ENCODE results near the gene RUNDC1. TPM values are rescaled to one million over a fixed set of nuclear protein-coding genes. Genes with fewer than 3 reads are reported as not detected.
"Not testable (repeated sequence)": the region's sequence is repeated elsewhere in the genome, so short reads cannot be mapped to it uniquely, and the experiment has no call there.

Gene RUNDC1
- total RNA-seq, result 13.3 TPM

GRCh38 chr17:42980274-42980765 lies at the start of gene RUNDC1:
TSS of gene RUNDC1 (plus strand) at chr17:42980565. CDS start at chr17:42980577, 12 bp downstream.
- peak; percentile 79 for DNase-seq

- no peak for DNase-seq
Measured at GRCh38 chr17:42937712-42938596, 42.4 kb upstream of the RUNDC1 start.

- DNase-seq, result no peak
Measured at GRCh38 chr17:42944211-42944610, 36.2 kb upstream of the RUNDC1 start.

DNA sequence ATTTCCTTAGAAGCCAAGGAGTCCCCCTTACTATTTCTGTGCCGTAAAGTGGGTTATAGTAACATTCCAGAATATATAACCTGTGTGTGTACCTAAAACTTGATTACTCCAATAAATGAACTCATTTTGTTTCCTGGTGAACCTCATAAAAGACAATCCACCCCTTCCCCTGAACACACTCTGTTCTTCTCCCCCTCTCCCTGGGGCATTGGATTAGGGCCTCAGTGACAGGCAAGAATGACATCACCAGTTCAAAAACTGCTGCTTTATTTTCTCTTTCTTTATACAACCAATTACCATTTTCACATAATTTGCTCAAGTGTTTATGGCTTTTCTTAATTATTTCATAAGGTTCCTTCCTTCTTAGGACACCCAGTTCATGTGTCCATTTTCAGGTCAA lies 33.6 kb upstream of the RUNDC1 start:
- DNase-seq, result no peak

- no peak for DNase-seq
Measured at GRCh38 chr17:42950044-42950783, 30.2 kb upstream of the RUNDC1 start.

- no peak for DNase-seq
Measured at GRCh38 chr17:42953669-42954068, 26.7 kb upstream of the RUNDC1 start.

GRCh38 chr17:42964161-42964932 lies 16.0 kb upstream of the RUNDC1 start, which contains the start of gene AARSD1:
TSS of gene AARSD1 (minus strand) at chr17:42964454. CDS start at chr17:42964440, 14 bp downstream.
- peak; percentile 82 for DNase-seq

DNA sequence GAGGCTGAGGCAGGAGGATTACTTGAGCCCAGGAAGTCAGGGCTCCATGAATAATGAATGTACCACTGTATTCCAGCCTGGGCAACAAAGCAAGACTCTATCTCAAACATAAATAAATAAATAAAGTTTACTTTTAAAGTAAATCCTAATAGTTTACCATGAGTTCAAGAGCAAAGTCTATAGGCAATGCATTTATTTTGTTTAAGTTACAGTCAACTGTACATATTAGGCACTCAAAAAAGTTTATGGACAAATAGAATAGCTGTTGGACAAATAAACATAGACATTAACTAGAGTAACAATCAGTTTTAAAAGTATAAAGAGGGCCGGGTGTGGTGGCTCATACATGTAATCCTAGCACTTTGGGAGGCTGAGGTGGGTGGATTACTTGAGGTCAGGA lies 12.4 kb upstream of the RUNDC1 start:
- no peak for DNase-seq

DNA sequence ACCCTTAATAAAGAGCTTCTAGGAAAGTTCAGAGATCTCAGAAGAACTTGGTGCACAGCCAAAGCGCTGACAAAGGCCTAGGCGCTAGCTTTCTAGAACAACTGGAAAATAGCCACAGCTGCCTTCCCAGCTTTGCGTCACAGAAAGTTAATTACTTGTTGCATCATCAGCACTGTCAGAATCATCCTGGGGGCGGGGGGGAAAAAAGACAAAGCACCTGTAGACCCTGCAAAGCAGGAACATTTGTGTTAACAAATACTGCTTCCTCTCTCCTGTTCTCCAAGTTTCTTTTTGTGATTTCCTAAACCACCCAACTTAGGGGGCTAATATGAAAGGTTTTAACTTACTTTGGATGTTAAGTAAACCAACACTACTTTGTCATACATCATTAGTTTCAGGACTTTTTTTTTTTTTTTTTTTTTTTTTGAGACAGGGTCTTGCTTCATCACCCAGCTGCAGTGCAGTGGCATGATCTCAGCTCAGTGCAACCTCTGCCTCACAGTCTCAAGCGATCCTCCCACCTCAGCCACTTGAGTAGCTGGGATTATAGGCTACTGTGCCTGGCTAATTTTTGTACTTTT lies 11.3 kb upstream of the RUNDC1 start:
- no peak for DNase-seq

- no peak for DNase-seq
Measured at GRCh38 chr17:42971589-42971988, 8.8 kb upstream of the RUNDC1 start.

DNA sequence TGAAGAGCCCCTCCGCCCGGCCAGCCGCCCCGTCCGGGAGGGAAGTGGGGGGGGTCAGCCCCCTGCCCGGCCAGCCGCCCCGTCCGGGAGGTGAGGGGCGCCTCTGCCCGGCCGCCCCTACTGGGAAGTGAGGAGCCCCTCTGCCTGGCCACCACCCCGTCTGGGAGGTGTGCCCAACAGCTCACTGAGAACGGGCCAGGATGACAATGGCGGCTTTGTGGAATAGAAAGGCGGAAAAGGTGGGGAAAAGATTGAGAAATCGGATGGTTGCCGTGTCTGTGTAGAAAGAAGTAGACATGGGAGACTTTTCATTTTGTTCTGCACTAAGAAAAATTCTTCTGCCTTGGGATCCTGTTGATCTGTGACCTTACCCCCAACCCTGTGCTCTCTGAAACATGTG lies 7.0 kb upstream of the RUNDC1 start:
- DNase-seq, result not testable (repeated sequence)

DNA sequence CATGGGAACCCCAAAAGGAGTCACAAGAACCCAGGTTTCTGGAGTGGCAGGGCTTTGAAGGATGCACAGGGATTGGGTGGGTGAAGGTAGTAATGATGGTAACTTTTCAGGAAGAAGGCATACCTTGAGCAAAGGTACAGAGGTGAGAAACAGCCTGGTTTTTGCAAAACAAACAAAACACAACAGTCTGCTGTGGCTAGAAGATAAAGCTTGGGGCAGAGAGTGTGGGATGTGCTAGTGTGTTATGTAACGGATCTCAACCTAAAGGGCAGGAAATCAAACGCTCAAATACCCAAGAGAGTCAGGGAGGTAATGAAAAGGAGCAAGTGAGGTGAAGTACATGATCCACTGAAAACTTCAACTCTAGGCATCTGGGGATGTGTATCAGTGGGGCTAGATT lies 5.1 kb upstream of the RUNDC1 start:
- no peak for DNase-seq

DNA sequence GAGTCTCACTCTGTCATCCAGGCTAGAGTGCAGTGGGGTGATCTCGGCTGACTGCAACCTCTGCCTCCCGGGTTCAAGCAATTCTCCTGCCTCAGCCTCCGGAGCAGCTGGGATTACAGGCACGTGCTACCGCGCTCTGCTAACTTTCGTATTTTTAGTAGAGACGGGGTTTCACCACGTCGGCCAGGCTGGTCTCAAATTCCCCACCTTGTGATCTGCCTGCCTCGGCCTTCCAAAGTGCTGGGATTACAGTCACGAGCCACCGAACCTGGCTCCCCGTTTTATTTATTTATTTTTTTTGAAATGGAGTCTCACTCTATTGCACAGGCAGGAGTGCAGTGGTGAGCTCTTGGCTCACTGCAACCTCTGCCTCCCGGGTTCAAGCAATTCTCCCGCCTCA lies 4.7 kb upstream of the RUNDC1 start:
- not testable (repeated sequence) for DNase-seq

- no peak for DNase-seq
Measured at GRCh38 chr17:42979511-42980273, 673 bp upstream of the RUNDC1 start, which contains the start of gene PTGES3L. TSS of gene PTGES3L (minus strand) at chr17:42980080. CDS start at chr17:42980053, 27 bp downstream.

- no peak for DNase-seq
Measured at GRCh38 chr17:42980766-42981397, 517 bp downstream of the RUNDC1 start.

DNA sequence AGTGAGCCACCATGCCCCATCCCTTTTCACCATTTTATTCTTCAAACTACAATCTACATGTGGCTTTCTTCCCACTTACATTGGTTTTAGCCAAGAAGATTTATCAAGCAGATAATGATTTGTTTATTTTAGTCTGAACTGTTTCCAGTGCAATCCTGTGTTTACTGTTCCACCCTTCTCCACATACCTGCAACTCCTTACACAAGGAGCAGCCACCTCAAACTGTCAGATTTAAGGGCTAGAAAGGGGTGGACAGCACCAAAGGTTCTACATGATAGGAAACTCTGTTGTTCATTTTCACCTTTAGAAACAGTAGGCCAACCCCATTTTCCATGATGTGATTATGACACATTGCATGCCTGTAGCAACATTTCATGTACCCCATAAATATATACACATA lies 1.9 kb downstream of the RUNDC1 start:
- no peak for DNase-seq

DNA sequence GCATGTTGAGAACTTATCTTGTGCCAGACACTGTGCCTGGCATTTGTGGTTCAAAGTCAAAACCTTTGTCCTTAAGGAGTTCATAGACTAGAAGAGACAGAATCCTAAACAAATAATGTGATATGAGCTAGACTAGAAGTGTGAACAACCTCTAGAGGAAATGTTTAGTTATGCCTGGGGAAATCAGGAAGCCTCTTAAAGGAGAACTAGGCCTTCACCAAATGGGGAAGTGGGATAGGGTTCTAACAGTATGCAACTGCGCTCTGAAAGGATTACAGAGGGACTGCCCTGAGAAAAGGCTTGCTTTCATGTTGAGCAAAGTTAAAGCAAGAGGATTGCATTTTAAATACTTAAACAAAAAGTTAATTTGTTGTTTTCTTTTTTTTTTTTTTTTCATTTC lies 4.9 kb downstream of the RUNDC1 start:
- no peak for DNase-seq

DNA sequence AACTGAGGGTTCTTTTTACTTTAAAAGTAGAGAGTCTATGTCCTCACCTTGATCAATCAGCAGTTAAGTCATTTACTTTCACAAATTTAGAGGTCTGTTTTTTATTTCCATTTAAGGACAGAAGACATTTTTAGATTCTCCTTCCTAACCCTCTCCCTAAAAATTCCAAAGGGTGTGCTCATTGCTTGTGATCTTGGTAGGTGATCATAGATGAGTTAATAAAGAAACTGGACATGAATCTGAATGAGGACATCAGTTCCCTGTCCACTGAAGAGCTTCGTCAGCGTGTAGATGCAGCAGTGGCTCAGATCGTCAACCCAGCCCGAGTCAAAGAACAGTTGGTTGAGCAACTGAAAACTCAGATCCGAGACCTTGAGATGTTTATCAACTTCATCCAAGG lies 8.8 kb downstream of the RUNDC1 start:
- DNase-seq, result no peak

DNA sequence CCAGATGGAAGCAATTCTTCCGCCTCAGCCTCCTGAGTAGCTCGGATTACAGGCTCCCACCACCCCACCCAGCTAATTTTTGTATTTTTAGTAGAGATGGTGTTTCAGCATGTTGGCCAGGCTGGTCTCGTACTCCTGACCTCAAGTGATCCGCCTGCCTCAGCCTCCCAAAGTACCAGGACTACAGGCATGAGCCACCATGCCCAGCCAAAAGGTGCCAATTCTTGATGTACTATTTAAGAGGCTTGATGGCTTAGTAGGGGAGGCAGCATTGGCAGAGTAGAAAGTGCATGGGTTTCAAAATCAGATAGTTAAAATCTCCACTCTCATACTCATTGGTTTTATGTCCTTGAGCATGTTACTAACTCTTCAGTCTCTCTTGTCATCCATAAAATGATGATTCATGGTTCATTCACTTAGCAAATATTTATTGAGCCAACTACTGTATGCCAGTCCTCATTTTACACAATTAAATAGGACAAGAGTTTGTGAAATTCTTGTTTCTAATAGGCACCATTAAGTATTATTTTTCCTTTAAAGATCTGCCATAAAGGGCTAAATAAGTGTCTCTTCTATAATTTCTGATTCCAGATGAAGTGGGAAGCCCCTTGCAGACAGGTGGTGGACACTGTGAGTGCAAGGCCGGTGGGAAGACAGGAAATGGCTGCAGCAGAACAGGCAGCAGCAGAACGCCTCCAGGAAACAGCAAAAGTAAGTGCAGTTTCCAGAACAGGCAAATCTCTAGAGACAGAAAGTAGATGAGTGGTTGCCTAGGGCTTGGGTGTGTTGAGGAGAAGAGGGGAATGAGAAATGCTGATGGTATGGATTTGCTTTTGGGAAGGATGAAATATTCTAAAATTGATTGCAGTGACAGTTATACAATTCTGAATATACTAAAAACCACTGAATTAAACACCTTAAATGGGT lies 9.6 kb downstream of the RUNDC1 start:
- DNase-seq, result no peak

DNA sequence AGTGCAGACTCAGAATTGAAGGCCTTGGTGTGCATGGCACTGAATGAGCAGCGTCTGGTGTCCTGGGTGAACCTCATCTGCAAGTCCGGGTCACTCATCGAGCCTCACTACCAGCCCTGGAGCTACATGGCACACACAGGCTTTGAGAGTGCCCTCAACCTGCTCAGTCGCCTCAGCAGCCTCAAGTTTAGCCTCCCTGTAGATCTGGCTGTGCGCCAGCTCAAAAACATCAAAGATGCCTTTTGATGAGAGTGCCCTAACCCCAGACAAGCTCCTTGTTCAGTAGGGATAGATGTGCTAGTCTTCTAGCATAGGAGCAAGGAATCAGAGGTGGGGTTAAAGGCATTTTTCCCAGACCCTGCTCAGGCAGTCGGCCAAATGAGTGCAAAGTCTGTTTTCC lies 11.1 kb downstream of the RUNDC1 start:
- DNase-seq, result no peak
